HepG2 (cell line): Measurements from ENCODE around the gene CALHM5.

ENCODE experiments used
- CEBPB ChIP-seq: IDR thresholded peaks from 2 replicates; pipeline ENCODE4 v1.6.1; 2011; ENCODE audit warnings: low read depth, low read length, improper control_type of control experiment, borderline replicate concordance
- KLF13 ChIP-seq: sonication (generic); formaldehyde crosslinking; IDR thresholded peaks from 2 replicates; pipeline ENCODE4 v1.4.0; 2020; ENCODE audit warnings: mild to moderate bottlenecking, missing genetic modification reagents
- SPEN ChIP-seq: sonication (generic); formaldehyde crosslinking; IDR thresholded peaks from 2 replicates; pipeline ENCODE4 v1.5.1; 2020; ENCODE audit warnings: low read depth, mild to moderate bottlenecking, missing genetic modification reagents
- ZIK1 ChIP-seq: sonication (generic); formaldehyde crosslinking; IDR thresholded peaks from 2 replicates; pipeline ENCODE4 v1.5.0; 2020; ENCODE audit warnings: mild to moderate bottlenecking, low read depth, missing genetic modification reagents, borderline replicate concordance

DNA sequence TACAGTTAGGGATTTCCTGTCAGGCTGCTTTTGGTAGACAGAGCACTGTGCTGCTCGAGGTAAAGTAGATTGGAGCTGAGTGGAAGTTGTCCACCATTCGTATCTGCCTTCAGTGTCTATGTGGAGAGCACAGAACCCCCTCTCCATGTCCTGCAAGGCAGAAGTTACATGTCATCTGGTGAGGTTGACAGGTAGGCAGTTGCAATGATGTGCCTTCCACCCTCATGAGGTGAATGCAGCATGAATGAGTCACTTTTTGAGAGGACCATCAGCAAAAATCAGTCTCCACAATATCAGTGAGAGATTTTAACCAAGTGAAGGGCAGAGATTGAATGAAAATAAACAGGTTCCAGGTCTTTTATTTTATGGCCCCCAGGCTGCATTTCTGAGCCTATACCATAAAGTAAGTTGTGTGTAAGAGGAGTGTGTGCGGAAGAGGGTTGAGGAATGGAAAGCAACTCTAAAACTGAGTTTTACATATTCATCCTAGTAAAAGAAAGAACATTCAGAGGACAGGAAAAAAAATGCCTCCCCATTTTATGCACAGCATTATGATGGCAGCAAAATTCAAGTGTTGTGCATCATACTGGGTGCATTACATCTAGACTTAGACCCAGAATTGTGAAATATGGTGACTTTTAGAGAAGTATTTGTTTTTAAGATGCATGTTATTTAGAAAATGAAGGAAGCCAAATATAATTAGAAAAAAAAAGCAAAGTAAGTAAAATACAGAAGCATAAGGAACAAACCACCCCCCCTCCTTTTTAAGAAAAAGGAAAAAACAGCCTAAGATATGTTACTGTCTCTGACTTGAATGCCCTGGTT, 18.2 kb downstream of the CALHM5 start:
- TF ChIP-seq ZIK1 (CRISPR knock-in tag) = no peak
- TF ChIP-seq KLF13 (CRISPR knock-in tag) = no peak
- TF ChIP-seq SPEN (CRISPR knock-in tag) = no peak
- TF ChIP-seq CEBPB = no peak
